GM23338 (cell line): ENCODE data around the gene KAZALD1. TPM values are rescaled to one million over a fixed set of nuclear protein-coding genes. Genes with fewer than 3 reads are reported as not detected.

Experiments
- CREB1 ChIP-seq: fragments of 250-450 bp; sonication (Bioruptor Pico); IDR thresholded peaks from 2 replicates; pipeline ENCODE4 v1.5.0; 2020; ENCODE audit warnings: low read depth, mild to moderate bottlenecking, moderate library complexity
- EZH2 ChIP-seq: fragments of 200-600 bp; sonication (generic); IDR thresholded peaks from one replicate; pipeline ENCODE4 v1.8.0; 2017; ENCODE audit warnings: antibody characterized with exemption, mild to moderate bottlenecking, low read depth; ENCODE audit not compliant: unreplicated experiment
- NANOG ChIP-seq: IDR thresholded peaks from 2 replicates; pipeline ENCODE4 v1.6.1; 2016; ENCODE audit warnings: antibody characterized with exemption, borderline replicate concordance
- POLR2AphosphoS5 ChIP-seq: IDR thresholded peaks from 2 replicates; pipeline ENCODE4 v1.6.1; 2016; ENCODE audit warnings: antibody characterized with exemption, low read depth
- STAT1 ChIP-seq: IDR thresholded peaks from one replicate; pipeline ENCODE4 v1.6.1; 2016; ENCODE audit warnings: antibody characterized with exemption; ENCODE audit not compliant: unreplicated experiment
- ZNF331 ChIP-seq: fragments of 250-450 bp; sonication (Bioruptor Pico); IDR thresholded peaks from 2 replicates; pipeline ENCODE4 v1.5.0; 2020; ENCODE audit warnings: low read depth, mild to moderate bottlenecking, moderate library complexity
- ZNF462 ChIP-seq: fragments of 250-450 bp; sonication (Bioruptor Pico); IDR thresholded peaks from 2 replicates; pipeline ENCODE4 v1.5.0; 2020; ENCODE audit warnings: mild to moderate bottlenecking, moderate library complexity
- polyA plus RNA-seq: library from polyadenylated mRNA; unstranded; fragments of >200 nt; fragmentation: Nextera tagmentation; extraction: Ambion mirVana; gene quantifications from 2 replicates; pipeline ENCODE4 v1.2.1, GENCODE V29; 2016
- total RNA-seq: library from RNA; depleted of rRNA; stranded (reverse); fragments of >200 nt; shearing (Covaris generic); gene quantifications from 2 replicates; pipeline ENCODE4 v1.2.3, GENCODE V29; 2014; rRNA removed
- TF ChIP-seq, protein P1 (sequence below), 2 experiments: fragments of 200-600 bp in 1 of 2; sonication (generic) in 1 of 2; conservative IDR thresholded peaks; 2 replicates each; pipeline versions ENCODE4 v1.5.1 to v1.6.1; 2016 to 2017; ENCODE audit warnings: antibody characterized with exemption in 2 of 2, low read depth in 2 of 2, mild to moderate bottlenecking in 2 of 2, moderate library complexity in 1 of 2

Gene KAZALD1
- total and polyA plus RNA-seq, 2 experiments from 2014 or later: 0.27 to 1.3 TPM

- TF ChIP-seq ZNF462 (CRISPR knock-in tag) (no peak), NANOG (no peak), EZH2 (no peak), ZNF331 (no peak), CREB1 (CRISPR knock-in tag) (no peak), STAT1 (no peak), POLR2AphosphoS5 (no peak)
- TF ChIP-seq, protein P1, sequence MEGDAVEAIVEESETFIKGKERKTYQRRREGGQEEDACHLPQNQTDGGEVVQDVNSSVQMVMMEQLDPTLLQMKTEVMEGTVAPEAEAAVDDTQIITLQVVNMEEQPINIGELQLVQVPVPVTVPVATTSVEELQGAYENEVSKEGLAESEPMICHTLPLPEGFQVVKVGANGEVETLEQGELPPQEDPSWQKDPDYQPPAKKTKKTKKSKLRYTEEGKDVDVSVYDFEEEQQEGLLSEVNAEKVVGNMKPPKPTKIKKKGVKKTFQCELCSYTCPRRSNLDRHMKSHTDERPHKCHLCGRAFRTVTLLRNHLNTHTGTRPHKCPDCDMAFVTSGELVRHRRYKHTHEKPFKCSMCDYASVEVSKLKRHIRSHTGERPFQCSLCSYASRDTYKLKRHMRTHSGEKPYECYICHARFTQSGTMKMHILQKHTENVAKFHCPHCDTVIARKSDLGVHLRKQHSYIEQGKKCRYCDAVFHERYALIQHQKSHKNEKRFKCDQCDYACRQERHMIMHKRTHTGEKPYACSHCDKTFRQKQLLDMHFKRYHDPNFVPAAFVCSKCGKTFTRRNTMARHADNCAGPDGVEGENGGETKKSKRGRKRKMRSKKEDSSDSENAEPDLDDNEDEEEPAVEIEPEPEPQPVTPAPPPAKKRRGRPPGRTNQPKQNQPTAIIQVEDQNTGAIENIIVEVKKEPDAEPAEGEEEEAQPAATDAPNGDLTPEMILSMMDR (conservative IDR thresholded peaks at IDR 0.05; ENCODE audit: low read depth in 2 of 2): no peak
These were observed 52.9 kb downstream of the KAZALD1 start (continued) for GRCh38 chr10:101114646-101115045.

Other genes starting within 250 kb of the KAZALD1 start
- 12.1 and 22.1 TPM in 2 replicates for gene SLF2, start 149.0 kb upstream of the KAZALD1 start, total RNA-seq
- 11.3 and 13.6 TPM in 2 replicates for gene SLF2, start 149.0 kb upstream of the KAZALD1 start, polyA plus RNA-seq
- 7.3 and 8.5 TPM in 2 replicates for gene SEMA4G, start 92.5 kb upstream of the KAZALD1 start, total RNA-seq
- 5.3 and 6.3 TPM in 2 replicates for gene SEMA4G, start 92.5 kb upstream of the KAZALD1 start, polyA plus RNA-seq
- 60.4 and 76.9 TPM in 2 replicates for gene MRPL43, start 74.5 kb upstream of the KAZALD1 start, total RNA-seq
- 124 and 126 TPM in 2 replicates for gene MRPL43, start 74.5 kb upstream of the KAZALD1 start, polyA plus RNA-seq
- 24.5 and 29.4 TPM in 2 replicates for gene TWNK, start 74.4 kb upstream of the KAZALD1 start, total RNA-seq
- 11.4 and 12.2 TPM in 2 replicates for gene TWNK, start 74.4 kb upstream of the KAZALD1 start, polyA plus RNA-seq
- 62.8 and 88.3 TPM in 2 replicates for gene LZTS2, start 62.2 kb upstream of the KAZALD1 start, total RNA-seq
- gene LZTS2, start 62.2 kb upstream of the KAZALD1 start, polyA plus RNA-seq: 27.6 and 28.8 TPM in 2 replicates
- gene PDZD7, start 30.9 kb upstream of the KAZALD1 start, total RNA-seq: 1.7 and 2.3 TPM in 2 replicates
- gene PDZD7, start 30.9 kb upstream of the KAZALD1 start, polyA plus RNA-seq: 1.5 and 1.7 TPM in 2 replicates
- 2.3 and 3.8 TPM in 2 replicates for gene SFXN3, start 30.8 kb upstream of the KAZALD1 start, total RNA-seq
- 0.68 and 0.73 TPM in 2 replicates for gene SFXN3, start 30.8 kb upstream of the KAZALD1 start, polyA plus RNA-seq
- gene TLX1, start 69.3 kb downstream of the KAZALD1 start, total RNA-seq: not detected in 2 replicates
- not detected in 2 replicates for gene TLX1, start 69.3 kb downstream of the KAZALD1 start, polyA plus RNA-seq
- gene LBX1, start 167.5 kb downstream of the KAZALD1 start, total RNA-seq: not detected in 2 replicates
- not detected in 2 replicates for gene LBX1, start 167.5 kb downstream of the KAZALD1 start, polyA plus RNA-seq